Measurements from ENCODE around the gene PLAC1.

DNA sequence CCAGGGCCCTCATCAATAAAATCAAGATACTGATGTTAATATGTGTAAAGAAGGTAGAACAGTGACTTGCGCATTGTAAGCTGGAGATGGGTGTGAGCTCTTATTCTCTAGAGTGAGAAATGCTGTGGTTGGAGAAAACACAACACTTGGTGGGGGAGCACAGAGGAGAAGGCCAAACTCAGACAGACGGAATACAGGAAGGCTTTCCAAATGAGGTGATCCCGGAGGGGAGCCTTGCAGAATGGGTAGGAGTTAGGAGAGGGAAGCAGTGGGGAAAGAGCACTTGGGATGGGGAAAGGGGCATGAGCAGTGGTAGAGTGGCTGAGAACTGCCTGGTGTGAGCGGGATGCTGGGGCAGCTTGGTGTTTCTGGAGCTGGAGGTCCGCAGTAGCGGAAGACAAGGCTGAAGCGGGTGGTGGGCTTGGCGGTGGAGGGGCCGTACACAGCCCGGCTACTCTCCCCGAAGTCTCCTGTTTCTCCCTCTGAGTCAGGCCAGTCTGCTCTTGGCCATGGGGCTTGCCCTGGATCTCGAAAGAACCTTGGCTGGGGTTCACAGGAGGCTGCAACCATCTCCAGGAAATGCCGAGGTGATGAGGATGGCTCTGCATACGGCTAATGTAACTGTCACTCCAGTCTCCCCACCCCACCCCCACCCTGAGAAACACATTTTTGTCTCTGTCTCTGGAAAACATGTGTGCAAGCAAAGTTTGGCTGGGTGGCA, 11.3 kb upstream of the PLAC1 start:
- TF ChIP-seq, protein P1, sequence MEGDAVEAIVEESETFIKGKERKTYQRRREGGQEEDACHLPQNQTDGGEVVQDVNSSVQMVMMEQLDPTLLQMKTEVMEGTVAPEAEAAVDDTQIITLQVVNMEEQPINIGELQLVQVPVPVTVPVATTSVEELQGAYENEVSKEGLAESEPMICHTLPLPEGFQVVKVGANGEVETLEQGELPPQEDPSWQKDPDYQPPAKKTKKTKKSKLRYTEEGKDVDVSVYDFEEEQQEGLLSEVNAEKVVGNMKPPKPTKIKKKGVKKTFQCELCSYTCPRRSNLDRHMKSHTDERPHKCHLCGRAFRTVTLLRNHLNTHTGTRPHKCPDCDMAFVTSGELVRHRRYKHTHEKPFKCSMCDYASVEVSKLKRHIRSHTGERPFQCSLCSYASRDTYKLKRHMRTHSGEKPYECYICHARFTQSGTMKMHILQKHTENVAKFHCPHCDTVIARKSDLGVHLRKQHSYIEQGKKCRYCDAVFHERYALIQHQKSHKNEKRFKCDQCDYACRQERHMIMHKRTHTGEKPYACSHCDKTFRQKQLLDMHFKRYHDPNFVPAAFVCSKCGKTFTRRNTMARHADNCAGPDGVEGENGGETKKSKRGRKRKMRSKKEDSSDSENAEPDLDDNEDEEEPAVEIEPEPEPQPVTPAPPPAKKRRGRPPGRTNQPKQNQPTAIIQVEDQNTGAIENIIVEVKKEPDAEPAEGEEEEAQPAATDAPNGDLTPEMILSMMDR (IDR thresholded peaks at IDR 0.05), result no peak
- TF ChIP-seq POLR2A (IDR thresholded peaks at IDR 0.05), result no peak

Measured in uterus (tissue), 2 donors.